Tibial nerve (tissue), 3 donors: Measurements from ENCODE around the gene KRTAP4-7.

Experiments
- CTCF ChIP-seq, 5 experiments: fragments of 200-600 bp in 3 of 5; fragments of 450-650 bp in 2 of 5; sonication (generic) in 3 of 5; IDR thresholded peaks; one replicate each; pipeline ENCODE4 v1.5.1; 2016 to 2019; ENCODE audit warnings: antibody characterized with exemption in 5 of 5, mild to moderate bottlenecking in 3 of 5, moderate library complexity in 2 of 5
- POLR2A ChIP-seq, 2 donors: fragments of 450-650 bp; IDR thresholded peaks; one replicate each; pipeline ENCODE4 v1.6.1; 2017; ENCODE audit warnings: antibody characterized with exemption in 2 of 2, mild to moderate bottlenecking in 2 of 2, moderate library complexity in 2 of 2

- TF ChIP-seq CTCF (IDR thresholded peaks at IDR 0.05) (no peak), POLR2A (IDR thresholded peaks at IDR 0.05) (no peak)
Measured at GRCh38 chr17:41054025-41054424, 29.9 kb upstream of the KRTAP4-7 start.
